Measurements from ENCODE around the gene CHCHD2. TPM values are rescaled to one million over a fixed set of nuclear protein-coding genes. Genes with fewer than 3 reads are reported as not detected.

CHCHD2 gene
- total and polyA plus RNA-seq, 11 donors = 245 to 1,085 (median 412) TPM

- no peak for TF ChIP-seq CTCF (IDR thresholded peaks at IDR 0.05)
- no peak for TF ChIP-seq POLR2A (IDR thresholded peaks at IDR 0.05)
- Histone ChIP-seq H3K4me3 (peak overlapping the region in 10 of 12 donors; percentile 55 to 94 (median 77)), H3K4me1 (peaks cover 0 to 32% (median 11%) of the 10 kb centered on the region in 12 donors), H3K27ac (peak overlapping the region in 11 of 12 donors; percentile 86 to 93 (median 90)), H3K36me3 (peaks cover 0 to 60% (median 51%) of the 10 kb centered on the region in 9 donors), H3K27me3 (no peaks in the 10 kb centered on the region), H3K9me3 (no peaks in the 10 kb centered on the region)
- intact Hi-C loops (cut with DNase I) = loop anchor here in 3 of 10 donors (5.0 to 10.0 kb wide), 3 partner anchors 61 to 169 kb away; partner anchors contain the start of gene NIPSNAP2 (in 1 of the 3)
- 72 to 76% (median 74%) methylated on average over 7 of the region's 7 CpGs for WGBS, 4 donors
- ATAC-seq (no peak), DNase-seq (no peak)
These were observed 42.8 kb downstream of the CHCHD2 start for GRCh38 chr7:56063500-56063881.

- Histone ChIP-seq H3K4me3 (no peak overlapping the region), H3K27me3 (no peaks in the 10 kb centered on the region), H3K4me1 (peaks cover 0 to 32% (median 11%) of the 10 kb centered on the region in 12 donors), H3K27ac (peak overlapping the region in 2 of 12 donors; percentile 15 to 29), H3K9me3 (no peaks in the 10 kb centered on the region), H3K36me3 (peaks cover 0 to 64% (median 60%) of the 10 kb centered on the region in 9 donors)
- TF ChIP-seq POLR2A (IDR thresholded peaks at IDR 0.05) (no peak), CTCF (IDR thresholded peaks at IDR 0.05) (no peak)
- no peak for DNase-seq
- WGBS, 4 donors = 76 to 82% (median 79%) methylated on average over 2 of the region's 2 CpGs
- intact Hi-C loops (cut with DNase I) = loop anchor here in 3 of 10 donors (5.0 to 10.0 kb wide), 3 partner anchors 60 to 168 kb away; partner anchors contain the start of gene NIPSNAP2 (in 1 of the 3)
- ATAC-seq = no peak
These were observed 43.9 kb downstream of the CHCHD2 start for GRCh38 chr7:56062382-56062781.

GRCh38 chr7:56053993-56054392 is 52.3 kb downstream of the CHCHD2 start:
- TF ChIP-seq POLR2A (IDR thresholded peaks at IDR 0.05) = no peak
- no peak for TF ChIP-seq CTCF (IDR thresholded peaks at IDR 0.05)
- Histone ChIP-seq H3K9me3 (no peaks in the 10 kb centered on the region), H3K36me3 (peaks cover 0 to 63% (median 63%) of the 10 kb centered on the region in 9 donors), H3K27me3 (no peaks in the 10 kb centered on the region), H3K27ac (no peak overlapping the region), H3K4me3 (no peak overlapping the region), H3K4me1 (peaks cover 7 to 39% (median 24%) of the 10 kb centered on the region in 12 donors)
- 80 to 86% (median 83%) methylated on average over 2 of the region's 2 CpGs for WGBS, 4 donors
- intact Hi-C loops (cut with DNase I) = loop anchor here in 3 of 10 donors (5.0 kb wide), 3 partner anchors 52 to 77 kb away; partner anchors contain the start of gene CHCHD2 (in 1 of the 3)
- ATAC-seq (no peak), DNase-seq (no peak)

DNA sequence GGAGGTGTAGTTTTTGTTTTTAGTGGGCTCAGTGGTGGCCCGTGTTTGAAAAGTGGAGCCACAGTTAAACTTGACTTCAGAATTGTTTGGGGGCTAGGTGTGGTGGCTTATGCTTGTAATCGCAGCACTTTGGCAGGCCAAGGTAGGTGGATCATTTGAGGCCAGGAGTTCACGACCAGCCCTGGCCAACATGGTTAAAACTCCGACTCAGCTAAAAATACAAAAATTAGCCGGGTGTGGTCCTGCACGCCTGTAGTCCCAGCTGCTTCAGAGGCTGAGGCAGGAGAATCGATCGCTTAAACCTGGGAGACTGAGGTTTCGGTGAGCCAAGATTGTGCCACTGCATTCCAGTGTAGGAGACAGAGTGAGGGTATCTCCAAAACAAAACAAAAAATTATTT is 52.9 kb downstream of the CHCHD2 start:
- 84 to 89% (median 86%) methylated on average over 9 of the region's 9 CpGs for WGBS, 4 donors
- no peak overlapping the region for H3K27ac ChIP-seq

More for the DNA sequence above, 52.9 kb downstream of the CHCHD2 start:
- Histone ChIP-seq H3K27me3 (no peaks in the 10 kb centered on the region), H3K4me1 (peaks cover 7 to 39% (median 24%) of the 10 kb centered on the region in 12 donors), H3K36me3 (peaks cover 0 to 57% (median 56%) of the 10 kb centered on the region in 9 donors), H3K9me3 (no peaks in the 10 kb centered on the region), H3K4me3 (no peak overlapping the region)
- ATAC-seq = no peak
- no peak for DNase-seq
- TF ChIP-seq POLR2A (IDR thresholded peaks at IDR 0.05) (no peak), CTCF (IDR thresholded peaks at IDR 0.05) (no peak)
- intact Hi-C loops (cut with DNase I) = loop anchor here in 3 of 10 donors (5.0 kb wide), 3 partner anchors 51 to 76 kb away; partner anchors contain the start of gene CHCHD2 (in 1 of the 3)

Other genes with a start within 250 kb of the CHCHD2 start
- gene SEPTIN14, start 243.7 kb downstream of the CHCHD2 start, total RNA-seq = not detected
- gene SEPTIN14, start 243.7 kb downstream of the CHCHD2 start, polyA plus RNA-seq = not detected
- 1 to 10 TPM; 1.9 to 4.9 (median 3.0) TPM for gene ZNF713, start 219.0 kb downstream of the CHCHD2 start, total RNA-seq
- gene ZNF713, start 219.0 kb downstream of the CHCHD2 start, polyA plus RNA-seq = 1 to 10 TPM; 1.9 to 2.1 TPM
- gene MRPS17, start 154.6 kb downstream of the CHCHD2 start, total RNA-seq = 10 to 100 TPM; 14.8 to 24.2 (median 19.0) TPM
- 10 to 100 TPM; 17.6 to 28.1 TPM for gene MRPS17, start 154.6 kb downstream of the CHCHD2 start, polyA plus RNA-seq
- 100 to 1,000 TPM; 184 to 529 (median 329) TPM for gene NIPSNAP2, start 141.9 kb downstream of the CHCHD2 start, total RNA-seq
- 100 to 1,000 TPM; 119 to 158 TPM for gene NIPSNAP2, start 141.9 kb downstream of the CHCHD2 start, polyA plus RNA-seq
- gene PSPH, start 55.0 kb downstream of the CHCHD2 start, total RNA-seq = 10 to 100 TPM in 2 of 9 donors, 1 to 10 TPM in 7; 7.5 to 15.9 (median 8.9) TPM
- gene PSPH, start 55.0 kb downstream of the CHCHD2 start, polyA plus RNA-seq = 10 to 100 TPM in 1 of 2 donors, 1 to 10 TPM in 1; 3.5 to 12.1 TPM
- 10 to 100 TPM; 44.6 to 85.8 (median 62.6) TPM for gene CCT6A, start 54.7 kb downstream of the CHCHD2 start, total RNA-seq
- 100 to 1,000 TPM in 1 of 2 donors, 10 to 100 TPM in 1; 75.8 to 180 TPM for gene CCT6A, start 54.7 kb downstream of the CHCHD2 start, polyA plus RNA-seq
- gene SUMF2, start 42.2 kb downstream of the CHCHD2 start, total RNA-seq = 10 to 100 TPM; 23.1 to 61.5 (median 30.9) TPM
- gene SUMF2, start 42.2 kb downstream of the CHCHD2 start, polyA plus RNA-seq = 10 to 100 TPM; 35.5 to 42.4 TPM
- gene PHKG1, start 13.5 kb downstream of the CHCHD2 start, total RNA-seq = 100 to 1,000 TPM in 1 of 9 donors, 10 to 100 TPM in 7, 1 to 10 TPM in 1; 5.9 to 150 (median 19.9) TPM
- 1 to 10 TPM; 2.4 to 8.5 TPM for gene PHKG1, start 13.5 kb downstream of the CHCHD2 start, polyA plus RNA-seq
- not detected for gene NUPR2, start 9.9 kb upstream of the CHCHD2 start, total RNA-seq
- gene NUPR2, start 9.9 kb upstream of the CHCHD2 start, polyA plus RNA-seq = not detected